ENCODE data around the gene STRN. TPM values are rescaled to one million over a fixed set of nuclear protein-coding genes. Genes with fewer than 3 reads are reported as not detected.

The STRN gene
- polyA plus RNA-seq, 6 donors from 2014 or later = 4.3 to 14.7 (median 11.2) TPM

- H3K4me3 Mint-ChIP-seq = no peak overlapping the region
- H3K9me3 Mint-ChIP-seq = peaks cover 0 to 8% (median 2%) of the 10 kb centered on the region in 7 donors
- peaks cover 9 to 16% of the 10 kb centered on the region in 2 donors for H3K36me3 Mint-ChIP-seq
- no peaks in the 10 kb centered on the region for H3K4me1 Mint-ChIP-seq
- DNase-seq = no peak
- ATAC-seq (ENCODE audit: low read depth in 2 of 2) = no peak
- peak overlapping the region in 2 of 6 donors; percentile 5 to 88 for H3K27ac Mint-ChIP-seq
- no peaks in the 10 kb centered on the region for H3K27me3 Mint-ChIP-seq
These were observed 9.7 kb upstream of the STRN start for GRCh38 chr2:36976065-36976464.

GRCh38 chr2:36975306-36975705 is 9.0 kb upstream of the STRN start:
- Mint-ChIP-seq H3K36me3 (peaks cover 9 to 16% of the 10 kb centered on the region in 2 donors), H3K9me3 (peaks cover 0 to 8% (median 2%) of the 10 kb centered on the region in 7 donors), H3K4me1 (no peaks in the 10 kb centered on the region), H3K27me3 (no peaks in the 10 kb centered on the region), H3K27ac (peak overlapping the region in 1 of 6 donors; percentile 27), H3K4me3 (no peak overlapping the region)
- no peak for DNase-seq
- no peak for ATAC-seq (ENCODE audit: low read depth in 2 of 2)

- Mint-ChIP-seq H3K9me3 (peaks cover 0 to 4% (median 2%) of the 10 kb centered on the region in 7 donors), H3K27ac (peak overlapping the region in 1 of 6 donors; percentile 17), H3K4me1 (peaks cover 0 to 1% (median 0%) of the 10 kb centered on the region in 3 donors), H3K36me3 (peaks cover 5 to 7% of the 10 kb centered on the region in 2 donors), H3K4me3 (no peak overlapping the region), H3K27me3 (no peaks in the 10 kb centered on the region)
- no peak for ATAC-seq (ENCODE audit: low read depth in 2 of 2)
- DNase-seq = no peak
These were observed 7.0 kb upstream of the STRN start for GRCh38 chr2:36973320-36973719.

- Mint-ChIP-seq H3K27me3 (no peaks in the 10 kb centered on the region), H3K4me1 (peaks cover 4 to 15% (median 8%) of the 10 kb centered on the region in 3 donors), H3K36me3 (no peaks in the 10 kb centered on the region), H3K27ac (no peak overlapping the region), H3K4me3 (peak overlapping the region in 1 of 8 donors; percentile 48), H3K9me3 (no peaks in the 10 kb centered on the region)
- no peak for DNase-seq
- no peak for ATAC-seq (ENCODE audit: low read depth in 2 of 2)
These were observed 5.7 kb upstream of the STRN start for GRCh38 chr2:36971990-36972389.

GRCh38 chr2:36967236-36967876 is 1.0 kb upstream of the STRN start:
- peaks cover 0 to 4% (median 0%) of the 10 kb centered on the region in 7 donors for H3K9me3 Mint-ChIP-seq
- no peak for ATAC-seq (ENCODE audit: low read depth in 2 of 2)
- peak overlapping the region; percentile 96 to 99 (median 97) for H3K27ac Mint-ChIP-seq
- H3K4me1 Mint-ChIP-seq = peaks cover 29 to 49% (median 44%) of the 10 kb centered on the region in 3 donors
- no peaks in the 10 kb centered on the region for H3K27me3 Mint-ChIP-seq
- DNase-seq = no peak
- peak overlapping the region; percentile 86 to 99 (median 96) for H3K4me3 Mint-ChIP-seq
- peaks cover 0 to 6% of the 10 kb centered on the region in 2 donors for H3K36me3 Mint-ChIP-seq

- Mint-ChIP-seq H3K9me3 (peaks cover 0 to 4% (median 0%) of the 10 kb centered on the region in 7 donors), H3K27ac (peak overlapping the region; percentile 55 to 98 (median 97)), H3K4me3 (peak overlapping the region; percentile 94 to 100 (median 98)), H3K4me1 (peaks cover 41 to 59% (median 55%) of the 10 kb centered on the region in 3 donors), H3K27me3 (no peaks in the 10 kb centered on the region), H3K36me3 (peaks cover 0 to 6% of the 10 kb centered on the region in 2 donors)
- ATAC-seq (ENCODE audit: low read depth in 2 of 2) (peak; percentile 4), DNase-seq (peak; percentile 20)
These were observed 476 bp downstream of the STRN start for GRCh38 chr2:36965751-36966369.

GRCh38 chr2:36965206-36965605 is 1.1 kb downstream of the STRN start:
- peak overlapping the region in 4 of 6 donors; percentile 21 to 98 (median 97) for H3K27ac Mint-ChIP-seq
- H3K27me3 Mint-ChIP-seq = no peaks in the 10 kb centered on the region
- peaks cover 0 to 6% of the 10 kb centered on the region in 2 donors for H3K36me3 Mint-ChIP-seq
- no peak for DNase-seq
- H3K9me3 Mint-ChIP-seq = peaks cover 0 to 4% (median 0%) of the 10 kb centered on the region in 7 donors
- H3K4me1 Mint-ChIP-seq = peaks cover 44 to 59% (median 55%) of the 10 kb centered on the region in 3 donors
- H3K4me3 Mint-ChIP-seq = peak overlapping the region; percentile 94 to 100 (median 98)
- ATAC-seq (ENCODE audit: low read depth in 2 of 2) = no peak

- no peaks in the 10 kb centered on the region for H3K27me3 Mint-ChIP-seq
- peak overlapping the region in 2 of 6 donors; percentile 9 to 19 for H3K27ac Mint-ChIP-seq
- H3K36me3 Mint-ChIP-seq = peaks cover 0 to 6% of the 10 kb centered on the region in 2 donors
- no peak for DNase-seq
- H3K4me3 Mint-ChIP-seq = peak overlapping the region; percentile 22 to 100 (median 95)
- H3K9me3 Mint-ChIP-seq = peaks cover 0 to 4% (median 0%) of the 10 kb centered on the region in 7 donors
- no peak for ATAC-seq (ENCODE audit: low read depth in 2 of 2)
- peaks cover 44 to 59% (median 55%) of the 10 kb centered on the region in 3 donors for H3K4me1 Mint-ChIP-seq
These were observed 1.8 kb downstream of the STRN start for GRCh38 chr2:36964496-36965058.

- Mint-ChIP-seq H3K4me1 (peaks cover 44 to 60% (median 56%) of the 10 kb centered on the region in 3 donors), H3K36me3 (peaks cover 0 to 6% of the 10 kb centered on the region in 2 donors)
These were observed 2.6 kb downstream of the STRN start for GRCh38 chr2:36963734-36964133.

GRCh38 chr2:36963106-36963505 is 3.2 kb downstream of the STRN start:
- DNase-seq = no peak
- H3K27me3 Mint-ChIP-seq = no peaks in the 10 kb centered on the region
- H3K36me3 Mint-ChIP-seq = peaks cover 5 to 6% of the 10 kb centered on the region in 2 donors
- H3K27ac Mint-ChIP-seq = peak overlapping the region in 2 of 6 donors; percentile 15 to 74
- H3K4me1 Mint-ChIP-seq = peaks cover 50 to 63% (median 62%) of the 10 kb centered on the region in 3 donors
- peak overlapping the region in 1 of 8 donors; percentile 67 for H3K4me3 Mint-ChIP-seq
- H3K9me3 Mint-ChIP-seq = peaks cover 0 to 4% (median 0%) of the 10 kb centered on the region in 7 donors
- no peak for ATAC-seq (ENCODE audit: low read depth in 2 of 2)

More at GRCh38 chr2:36963734-36964133, 2.6 kb downstream of the STRN start:
- peak overlapping the region in 1 of 8 donors; percentile 96 for H3K4me3 Mint-ChIP-seq
- no peak for ATAC-seq (ENCODE audit: low read depth in 2 of 2)
- no peak for DNase-seq
- H3K27ac Mint-ChIP-seq = peak overlapping the region in 1 of 6 donors; percentile 69
- peaks cover 0 to 4% (median 0%) of the 10 kb centered on the region in 7 donors for H3K9me3 Mint-ChIP-seq
- no peaks in the 10 kb centered on the region for H3K27me3 Mint-ChIP-seq

GRCh38 chr2:36960773-36961172 is 5.6 kb downstream of the STRN start:
- Mint-ChIP-seq H3K36me3 (peaks cover 4 to 5% of the 10 kb centered on the region in 2 donors), H3K9me3 (no peaks in the 10 kb centered on the region), H3K4me1 (peaks cover 45 to 52% (median 49%) of the 10 kb centered on the region in 3 donors), H3K27ac (no peak overlapping the region), H3K4me3 (no peak overlapping the region), H3K27me3 (no peaks in the 10 kb centered on the region)
- no peak for DNase-seq
- no peak for ATAC-seq (ENCODE audit: low read depth in 2 of 2)

GRCh38 chr2:36960005-36960675 is 6.2 kb downstream of the STRN start:
- DNase-seq (no peak), ATAC-seq (ENCODE audit: low read depth in 2 of 2) (no peak)
- Mint-ChIP-seq H3K9me3 (no peaks in the 10 kb centered on the region), H3K27ac (peak overlapping the region in 1 of 6 donors; percentile 32), H3K4me3 (no peak overlapping the region), H3K27me3 (no peaks in the 10 kb centered on the region), H3K4me1 (peaks cover 43 to 52% (median 47%) of the 10 kb centered on the region in 3 donors), H3K36me3 (peaks cover 0 to 5% of the 10 kb centered on the region in 2 donors)

All from naive B cell (primary cell).